HPDE6-E6E7 (cell line): Measurements from ENCODE around the gene HYAL1.
A peak's percentile ranks its signal among the peaks of the same experiment; 100 is the strongest.

ENCODE experiments used
- DNase-seq: peaks from one replicate; pipeline ENCODE4 v3.0.0; 2011; ENCODE audit warnings: missing footprints; ENCODE audit errors: extremely low spot score

The HYAL1 gene

GRCh38 chr3:50260027-50260941 lies 43.1 kb downstream of the HYAL1 start:
- no peak for DNase-seq

- no peak for DNase-seq
These were observed 43.8 kb downstream of the HYAL1 start for GRCh38 chr3:50259432-50260026.

DNA sequence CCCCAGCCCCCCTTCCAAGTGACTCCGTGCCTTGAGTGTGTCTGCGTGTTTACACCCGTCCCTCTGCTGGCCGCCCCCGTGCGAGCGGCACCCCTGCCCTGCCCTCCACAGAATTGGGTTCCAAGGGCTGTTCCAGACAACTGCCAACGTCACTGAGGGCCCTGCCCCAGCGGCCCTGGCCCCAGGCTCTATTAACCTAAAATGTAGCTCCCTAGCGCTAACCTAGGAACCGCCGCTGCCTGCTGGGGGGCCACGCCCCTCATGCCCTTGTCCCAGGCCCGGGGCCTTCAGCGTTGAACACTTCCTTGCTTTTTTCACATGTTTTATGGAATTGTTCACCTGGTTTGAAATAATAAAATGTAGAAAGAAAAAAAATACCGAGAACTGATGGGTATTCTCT lies 44.4 kb downstream of the HYAL1 start:
- no peak for DNase-seq

- DNase-seq = no peak
These were observed 45.2 kb downstream of the HYAL1 start for GRCh38 chr3:50258029-50258680.

- DNase-seq = no peak
These were observed 46.1 kb downstream of the HYAL1 start for GRCh38 chr3:50256978-50257890.

DNA sequence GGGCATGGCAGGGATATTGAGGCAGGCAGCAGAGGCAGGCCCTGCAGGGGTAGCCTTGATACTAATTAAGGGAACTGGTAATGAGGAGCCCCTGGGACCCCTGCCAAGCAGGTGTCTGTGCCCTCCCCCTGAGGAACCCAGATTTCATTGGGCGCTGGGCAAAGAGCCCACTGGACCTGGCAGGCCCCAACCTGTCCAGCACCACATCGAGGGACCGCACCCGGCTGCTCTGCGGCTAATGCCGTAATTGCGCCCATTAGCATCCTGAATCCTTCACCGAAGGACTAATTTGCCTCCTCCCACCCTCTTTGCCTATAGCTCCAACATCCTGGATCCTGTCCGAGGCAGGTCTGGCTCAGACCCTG lies 48.1 kb downstream of the HYAL1 start:
- DNase-seq = no peak

GRCh38 chr3:50254577-50255250 lies 48.7 kb downstream of the HYAL1 start:
- no peak for DNase-seq

DNA sequence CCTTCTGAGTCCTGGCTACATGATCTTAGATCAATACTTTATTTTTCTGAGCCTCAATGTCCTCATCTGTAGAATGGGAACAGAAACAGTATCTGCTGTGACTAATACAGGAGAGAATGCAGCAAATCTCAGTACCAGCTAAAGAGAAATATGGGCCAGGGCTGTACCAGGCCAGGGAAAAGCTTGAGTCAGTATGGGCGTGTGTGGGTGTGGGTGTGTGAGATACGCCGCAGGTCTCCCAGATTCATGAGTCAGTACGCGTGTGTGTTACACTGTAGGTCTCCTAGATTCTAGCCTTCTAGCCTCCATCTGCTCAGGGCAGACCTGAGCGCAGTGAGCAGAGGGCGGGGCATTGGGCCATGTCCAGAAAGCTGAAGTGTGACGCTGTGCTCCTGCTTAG lies 52.2 kb downstream of the HYAL1 start:
- DNase-seq = peak; percentile 46

DNA sequence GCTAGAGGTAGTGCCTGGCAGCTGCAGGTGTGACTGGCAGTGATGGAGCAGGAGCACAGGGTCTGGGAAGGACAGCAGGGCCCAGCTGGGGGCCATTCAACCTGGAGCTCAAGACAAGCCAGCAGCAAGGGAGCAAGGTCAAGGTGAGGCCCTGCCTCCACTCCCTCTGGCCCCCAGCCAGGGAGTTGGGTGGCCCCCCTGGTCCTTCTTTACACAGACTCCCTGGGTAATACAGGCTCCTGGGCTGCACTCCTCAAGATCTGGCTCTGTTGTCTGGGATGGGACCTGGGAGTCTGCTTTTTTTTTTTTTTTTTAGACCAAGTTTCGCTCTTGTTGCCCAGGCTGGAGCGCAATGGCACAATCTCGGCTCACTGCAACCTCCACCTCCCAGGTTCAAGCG lies 52.9 kb downstream of the HYAL1 start:
- DNase-seq = no peak
